ENCODE data around the gene RNASET2. TPM values are rescaled to one million over a fixed set of nuclear protein-coding genes. Genes with fewer than 3 reads are reported as not detected.

Gene RNASET2
- total and polyA plus RNA-seq, 4 donors: 17.7 to 37.2 (median 25.0) TPM

GRCh38 chr6:166908811-166909210 lies 47.5 kb downstream of the RNASET2 start:
- no peak for TF ChIP-seq ZBTB33 (IDR thresholded peaks at IDR 0.05)
- TF ChIP-seq HNF4G (IDR thresholded peaks at IDR 0.05): no peak
- TF ChIP-seq YY1 (IDR thresholded peaks at IDR 0.05): no peak
- TF ChIP-seq JUND (IDR thresholded peaks at IDR 0.05): no peak
- TF ChIP-seq NR2F2 (IDR thresholded peaks at IDR 0.05): no peak
- TF ChIP-seq REST (IDR thresholded peaks at IDR 0.05): no peak
- TF ChIP-seq EGR1 (IDR thresholded peaks at IDR 0.05; ENCODE audit: low read depth in 2 of 2): no peak
- TF ChIP-seq RAD21 (IDR thresholded peaks at IDR 0.05): no peak
- H3K4me3 ChIP-seq (ENCODE audit: low read depth in 1 of 3, low read length in 3 of 3): no peak overlapping the region
- no peaks in the 10 kb centered on the region for H3K4me1 ChIP-seq (ENCODE audit: control insufficient read depth in 4 of 4, insufficient read depth in 4 of 4, low read length in 3 of 4)
- no peaks in the 10 kb centered on the region for H3K9me3 ChIP-seq (ENCODE audit: control insufficient read depth in 4 of 4, low read length in 3 of 4)
- no peak for DNase-seq (ENCODE audit: low spot score)
- no peak overlapping the region for H3K9ac ChIP-seq (ENCODE audit: low read depth in 1 of 2, low read length in 2 of 2)
- no peaks in the 10 kb centered on the region for H3K36me3 ChIP-seq (ENCODE audit: control insufficient read depth in 4 of 4, insufficient read depth in 3 of 4, low read depth in 1 of 4, low read length in 3 of 4)
- 78% methylated on average over 2 of the region's 2 CpGs for WGBS
- no peak overlapping the region for H3K27ac ChIP-seq (ENCODE audit: low read depth in 1 of 2, low read length in 2 of 2)
- H3K27me3 ChIP-seq (ENCODE audit: control insufficient read depth in 4 of 4, insufficient read depth in 4 of 4, low read length in 3 of 4): no peaks in the 10 kb centered on the region

- H3K27ac ChIP-seq (ENCODE audit: low read depth in 1 of 2, low read length in 2 of 2): no peak overlapping the region
- H3K4me3 ChIP-seq (ENCODE audit: low read depth in 1 of 3, low read length in 3 of 3): no peak overlapping the region
- no peaks in the 10 kb centered on the region for H3K9me3 ChIP-seq (ENCODE audit: control insufficient read depth in 4 of 4, low read length in 3 of 4)
- 78% methylated on average over 20 of the region's 20 CpGs for WGBS
- no peaks in the 10 kb centered on the region for H3K27me3 ChIP-seq (ENCODE audit: control insufficient read depth in 4 of 4, insufficient read depth in 4 of 4, low read length in 3 of 4)
- TF ChIP-seq REST (IDR thresholded peaks at IDR 0.05): no peak
- TF ChIP-seq GABPA (IDR thresholded peaks at IDR 0.05 in 1 of 2, conservative IDR thresholded peaks at IDR 0.05 in 1 of 2): no peak
- no peak for TF ChIP-seq FOXA2 (IDR thresholded peaks at IDR 0.05)
- TF ChIP-seq ZBTB33 (IDR thresholded peaks at IDR 0.05): no peak
- no peak for TF ChIP-seq EGR1 (IDR thresholded peaks at IDR 0.05; ENCODE audit: low read depth in 2 of 2)
- TF ChIP-seq MAX (IDR thresholded peaks at IDR 0.05): no peak
- TF ChIP-seq SP1 (IDR thresholded peaks at IDR 0.05): no peak
- no peak for TF ChIP-seq ATF3 (IDR thresholded peaks at IDR 0.05)
- no peak for TF ChIP-seq RAD21 (IDR thresholded peaks at IDR 0.05)
- no peak for TF ChIP-seq FOXA1 (IDR thresholded peaks at IDR 0.05)
- no peak for TF ChIP-seq HNF4A (conservative IDR thresholded peaks at IDR 0.05)
- no peak for TF ChIP-seq TAF1 (conservative IDR thresholded peaks at IDR 0.05)
- no peak for TF ChIP-seq CTCF (IDR thresholded peaks at IDR 0.05; ENCODE audit: low read depth, low read length, missing input control)
- TF ChIP-seq JUND (IDR thresholded peaks at IDR 0.05): no peak
- no peaks in the 10 kb centered on the region for H3K4me1 ChIP-seq (ENCODE audit: control insufficient read depth in 4 of 4, insufficient read depth in 4 of 4, low read length in 3 of 4)
- no peak overlapping the region for H3K9ac ChIP-seq (ENCODE audit: low read depth in 1 of 2, low read length in 2 of 2)
- no peaks in the 10 kb centered on the region for H3K36me3 ChIP-seq (ENCODE audit: control insufficient read depth in 4 of 4, insufficient read depth in 3 of 4, low read depth in 1 of 4, low read length in 3 of 4)
- DNase-seq (ENCODE audit: low spot score): no peak
Observed at GRCh38 chr6:166907871-166908806, 48.2 kb downstream of the RNASET2 start.

Data from liver (tissue), 9 donors.